DND-41 (cell line): ENCODE measurements around the gene EEF2K.

ENCODE experiments used
- ATAC-seq: fragments of 200-7000 bp; cut with Tn5 transposase; 3 replicates; pipeline ENCODE4 v1.9.1; 2021; ENCODE audit warnings: low read depth; ENCODE audit not compliant: insufficient read depth
- DNase-seq: peaks from one replicate; pipeline ENCODE4 v3.0.0-alpha.2; 2020
- H2AFZ ChIP-seq: 2 replicates; pipeline ENCODE4 v1.6.0; 2012; ENCODE audit warnings: low read depth, low read length
- H3K27ac ChIP-seq: 2 replicates; pipeline ENCODE4 v1.5.1; 2012; ENCODE audit warnings: low read length, inconsistent platforms
- H3K27me3 ChIP-seq: fragments of 200-600 bp; sonication (generic); 2 replicates; pipeline ENCODE4 v1.6.0; 2012; ENCODE audit warnings: low read length, mild to moderate bottlenecking, inconsistent platforms; ENCODE audit not compliant: insufficient read depth, poor library complexity
- H3K36me3 ChIP-seq: 2 replicates; pipeline ENCODE4 v1.5.1; 2012; ENCODE audit warnings: low read length, inconsistent platforms; ENCODE audit not compliant: insufficient read depth
- H3K4me1 ChIP-seq: 2 replicates; pipeline ENCODE4 v1.5.1; 2012; ENCODE audit warnings: mild to moderate bottlenecking, low read length; ENCODE audit not compliant: insufficient read depth
- H3K4me2 ChIP-seq: 2 replicates; pipeline ENCODE4 v1.6.0; 2012; ENCODE audit warnings: mild to moderate bottlenecking, moderate library complexity, low read length, inconsistent platforms; ENCODE audit not compliant: insufficient read depth
- H3K4me3 ChIP-seq, 2 experiments: fragments of 200-600 bp in 1 of 2; shearing (Covaris generic) in 1 of 2; 2 replicates each; pipeline ENCODE4 v1.5.1; 2012 to 2016; ENCODE audit warnings: inconsistent platforms in 2 of 2, low read length in 2 of 2, mild to moderate bottlenecking in 2 of 2, low read depth in 1 of 2, moderate library complexity in 1 of 2
- H3K79me2 ChIP-seq: 2 replicates; pipeline ENCODE4 v1.6.0; 2012; ENCODE audit warnings: low read length, inconsistent platforms; ENCODE audit not compliant: insufficient read depth
- H3K9ac ChIP-seq: 2 replicates; pipeline ENCODE4 v1.6.0; 2012; ENCODE audit warnings: low read depth, mild to moderate bottlenecking, inconsistent platforms, low read length, moderate library complexity
- H3K9me3 ChIP-seq: 2 replicates; pipeline ENCODE4 v1.5.1; 2012; ENCODE audit warnings: low read length, moderate library complexity, mild to moderate bottlenecking, inconsistent platforms; ENCODE audit not compliant: insufficient read depth, severe bottlenecking
- H4K20me1 ChIP-seq: 2 replicates; pipeline ENCODE4 v1.6.0; 2012; ENCODE audit warnings: low read length; ENCODE audit not compliant: insufficient read depth
- CTCF ChIP-seq: IDR thresholded peaks from 2 replicates; pipeline ENCODE4 v1.5.1; 2012; ENCODE audit warnings: borderline replicate concordance, low read length, moderate library complexity, mild to moderate bottlenecking; ENCODE audit not compliant: poor library complexity, severe bottlenecking; ENCODE audit errors: extremely low read depth
- EZH2 ChIP-seq: IDR thresholded peaks from 3 replicates; pipeline ENCODE4 v1.6.1; 2012; ENCODE audit warnings: borderline replicate concordance, low read depth, mild to moderate bottlenecking, moderate library complexity, low read length, inconsistent platforms; ENCODE audit not compliant: severe bottlenecking

The EEF2K gene

GRCh38 chr16:22306788-22307187 is 100.7 kb downstream of the EEF2K start:
- no peak for ATAC-seq
- Histone ChIP-seq H3K9ac (no peak overlapping the region), H3K9me3 (no peaks in the 10 kb centered on the region), H2AFZ (no peak overlapping the region), H3K36me3 (peaks cover 87% of the 10 kb centered on the region), H4K20me1 (peaks cover 66% of the 10 kb centered on the region), H3K27ac (no peak overlapping the region), H3K79me2 (peaks cover 57% of the 10 kb centered on the region), H3K27me3 (no peaks in the 10 kb centered on the region), H3K4me3 (no peak overlapping the region), H3K4me1 (no peaks in the 10 kb centered on the region), H3K4me2 (no peak overlapping the region)
- no peak for DNase-seq
- TF ChIP-seq EZH2 = no peak
- no peak for TF ChIP-seq CTCF

- ATAC-seq = no peak
- no peak overlapping the region for H2AFZ ChIP-seq
- peaks cover 46% of the 10 kb centered on the region for H3K79me2 ChIP-seq
- no peak for DNase-seq
- H3K27me3 ChIP-seq = no peaks in the 10 kb centered on the region
- H4K20me1 ChIP-seq = peaks cover 56% of the 10 kb centered on the region
- no peaks in the 10 kb centered on the region for H3K4me1 ChIP-seq
- TF ChIP-seq EZH2 (no peak), CTCF (no peak)
- peaks cover 87% of the 10 kb centered on the region for H3K36me3 ChIP-seq
- no peak overlapping the region for H3K27ac ChIP-seq
- no peak overlapping the region for H3K4me2 ChIP-seq
- H3K9me3 ChIP-seq = no peaks in the 10 kb centered on the region
- no peak overlapping the region for H3K9ac ChIP-seq
- no peak overlapping the region for H3K4me3 ChIP-seq
Observed at GRCh38 chr16:22307838-22308237, 101.8 kb downstream of the EEF2K start.

GRCh38 chr16:22308824-22309520 is 102.9 kb downstream of the EEF2K start:
- no peak overlapping the region for H3K9ac ChIP-seq
- peaks cover 37% of the 10 kb centered on the region for H3K79me2 ChIP-seq
- DNase-seq (no peak), ATAC-seq (no peak)
- H3K4me3 ChIP-seq = no peak overlapping the region
- TF ChIP-seq CTCF (no peak), EZH2 (no peak)
- no peaks in the 10 kb centered on the region for H3K27me3 ChIP-seq
- no peaks in the 10 kb centered on the region for H3K9me3 ChIP-seq
- H2AFZ ChIP-seq = no peak overlapping the region
- no peak overlapping the region for H3K27ac ChIP-seq
- peaks cover 53% of the 10 kb centered on the region for H4K20me1 ChIP-seq
- H3K4me1 ChIP-seq = no peaks in the 10 kb centered on the region
- H3K36me3 ChIP-seq = peaks cover 90% of the 10 kb centered on the region
- no peak overlapping the region for H3K4me2 ChIP-seq

- TF ChIP-seq EZH2 = no peak
- no peaks in the 10 kb centered on the region for H3K27me3 ChIP-seq
- H3K4me2 ChIP-seq = no peak overlapping the region
- H3K9me3 ChIP-seq = no peaks in the 10 kb centered on the region
- no peaks in the 10 kb centered on the region for H3K4me1 ChIP-seq
- no peak overlapping the region for H3K4me3 ChIP-seq
- no peak overlapping the region for H3K9ac ChIP-seq
- peaks cover 88% of the 10 kb centered on the region for H3K36me3 ChIP-seq
- H2AFZ ChIP-seq = no peak overlapping the region
- ATAC-seq = no peak
- H3K79me2 ChIP-seq = peaks cover 17% of the 10 kb centered on the region
- no peak for DNase-seq
- no peak overlapping the region for H3K27ac ChIP-seq
- peaks cover 36% of the 10 kb centered on the region for H4K20me1 ChIP-seq
Observed at GRCh38 chr16:22311520-22311919, 105.4 kb downstream of the EEF2K start.
